SK-N-SH (cell line): ENCODE measurements around the gene PLEKHG2. TPM values are rescaled to one million over a fixed set of nuclear protein-coding genes. Genes with fewer than 3 reads are reported as not detected.

Experiments used
- CTCF ChIA-PET: fragments of 300-600, 350-600 bp; formaldehyde crosslinking; extraction: SDS; loops from one replicate; lab custom pipeline; 2021; lab: Yijun Ruan, JAX
- POLR2A ChIA-PET: fragments of 350-600 bp; sonication (Branson Sonifier 250); formaldehyde crosslinking; extraction: SDS; loops from one replicate; lab custom pipeline; 2020; ENCODE audit warnings: antibody characterized with exemption, inconsistent platforms; lab: Yijun Ruan, JAX
- DNase-seq: peaks from one replicate; pipeline ENCODE4 v3.0.0; 2012
- H2AFZ ChIP-seq: fragments of 200-600 bp; sonication (generic); 2 replicates; pipeline ENCODE4 v1.8.1; 2016; ENCODE audit warnings: antibody characterized with exemption, mild to moderate bottlenecking, low read depth
- H3F3A ChIP-seq: fragments of 200-600 bp; sonication (generic); replicated peaks from 2 replicates; pipeline ENCODE3; 2016; ENCODE audit warnings: antibody characterized with exemption, mild to moderate bottlenecking; ENCODE audit not compliant: insufficient read depth
- H3K27ac ChIP-seq, 2 experiments: fragments of 200-500 bp in 1 of 2; fragments of 200-600 bp in 1 of 2; sonication (Bioruptor generic) in 1 of 2; sonication (generic), shearing (Covaris generic) in 1 of 2; 2 replicates each; pipeline versions ENCODE4 v1.5.1 to v1.6.1; 2014 to 2016; ENCODE audit warnings: low read depth in 2 of 2, inconsistent platforms in 1 of 2, low read length in 1 of 2, mild to moderate bottlenecking in 1 of 2, mixed read lengths in 1 of 2
- H3K27me3 ChIP-seq: fragments of 200-600 bp; sonication (generic), shearing (Covaris generic); 2 replicates; pipeline ENCODE4 v1.6.1; 2016; ENCODE audit warnings: mixed run types; ENCODE audit not compliant: insufficient read depth
- H3K36me3 ChIP-seq, 2 experiments: fragments of 200-500 bp in 1 of 2; fragments of 200-600 bp in 1 of 2; sonication (Bioruptor generic) in 1 of 2; sonication (generic) in 1 of 2; replicated peaks in 1 of 2; 2 replicates each; pipeline versions ENCODE3 to v1.5.1; 2014 to 2016; ENCODE audit warnings: low read length in 1 of 2, mild to moderate bottlenecking in 1 of 2; ENCODE audit not compliant: insufficient read depth in 2 of 2, control insufficient read depth in 1 of 2
- H3K4me1 ChIP-seq, 2 experiments: fragments of 200-500 bp in 1 of 2; fragments of 200-600 bp in 1 of 2; sonication (Bioruptor generic) in 1 of 2; sonication (generic), shearing (Covaris generic) in 1 of 2; 2 replicates each; pipeline versions ENCODE4 v1.5.1 to v1.6.1; 2014 to 2016; ENCODE audit warnings: low read depth in 1 of 2, low read length in 1 of 2, mixed run types in 1 of 2; ENCODE audit not compliant: insufficient read depth in 2 of 2, control insufficient read depth in 1 of 2
- H3K4me2 ChIP-seq: fragments of 200-600 bp; sonication (generic), shearing (Covaris generic); 2 replicates; pipeline ENCODE4 v1.6.1; 2017; ENCODE audit warnings: mixed run types
- H3K4me3 ChIP-seq, 2 experiments: fragments of 200-500 bp in 1 of 2; fragments of 200-600 bp in 1 of 2; sonication (Bioruptor generic) in 1 of 2; sonication (generic), shearing (Covaris generic) in 1 of 2; 2 replicates each; pipeline versions ENCODE4 v1.5.1 to v1.8.1; 2014 to 2016; ENCODE audit warnings: low read depth in 2 of 2, inconsistent platforms in 1 of 2, low read length in 1 of 2, mild to moderate bottlenecking in 1 of 2, mixed read lengths in 1 of 2, moderate library complexity in 1 of 2
- H3K79me2 ChIP-seq: fragments of 200-600 bp; sonication (generic); 2 replicates; pipeline ENCODE4 v1.8.1; 2017; ENCODE audit warnings: mild to moderate bottlenecking; ENCODE audit not compliant: insufficient read depth
- H3K9ac ChIP-seq: fragments of 200-600 bp; sonication (generic); 2 replicates; pipeline ENCODE4 v1.6.1; 2017; ENCODE audit warnings: mixed run types
- H3K9me2 ChIP-seq: fragments of 200-600 bp; sonication (generic); 2 replicates; pipeline ENCODE4 v1.6.1; 2017; ENCODE audit warnings: mixed run types
- H3K9me3 ChIP-seq: fragments of 200-600 bp; sonication (generic); 2 replicates; pipeline ENCODE4 v1.6.1; 2017; ENCODE audit warnings: mixed run types, mild to moderate bottlenecking, moderate library complexity
- H4K20me1 ChIP-seq: fragments of 200-600 bp; sonication (generic); 2 replicates; pipeline ENCODE4 v1.6.1; 2017; ENCODE audit warnings: mild to moderate bottlenecking, mixed run types; ENCODE audit not compliant: insufficient read depth
- CHD2 ChIP-seq: fragments of 150-350 bp; IDR thresholded peaks from 2 replicates; pipeline ENCODE4 v1.6.1; 2018; ENCODE audit warnings: low read length; ENCODE audit not compliant: partially characterized antibody
- ELF1 ChIP-seq: IDR thresholded peaks from 2 replicates; pipeline ENCODE4 v1.4.0; 2012
- EP300 ChIP-seq, 2 experiments: IDR thresholded peaks; 2 replicates each; pipeline versions ENCODE4 v1.4.0 to v1.6.1; 2012; ENCODE audit warnings: borderline replicate concordance in 1 of 2, low read depth in 1 of 2, low read length in 1 of 2
- EZH2phosphoT487 ChIP-seq: fragments of 200-600 bp; sonication (generic); IDR thresholded peaks from 2 replicates; pipeline ENCODE4 v1.6.1; 2017; ENCODE audit warnings: low read depth, mixed run types, mild to moderate bottlenecking, antibody characterized with exemption, moderate library complexity, borderline replicate concordance
- FOSL2 ChIP-seq: IDR thresholded peaks from 2 replicates; pipeline ENCODE4 v1.4.0; 2012; ENCODE audit warnings: low read depth, mild to moderate bottlenecking, moderate library complexity, borderline replicate concordance
- FOXJ3 ChIP-seq: sonication (generic); formaldehyde crosslinking; IDR thresholded peaks from 2 replicates; pipeline ENCODE4 v1.5.1; 2020; ENCODE audit warnings: mild to moderate bottlenecking, missing genetic modification reagents
- GABPA ChIP-seq: IDR thresholded peaks from 2 replicates; pipeline ENCODE4 v1.4.0; 2012; ENCODE audit warnings: low read depth, mild to moderate bottlenecking
- PBX3 ChIP-seq: IDR thresholded peaks from 2 replicates; pipeline ENCODE4; 2012
- RCOR1 ChIP-seq: fragments of 150-350 bp; IDR thresholded peaks from 2 replicates; pipeline ENCODE4 v1.6.1; 2017; ENCODE audit warnings: antibody characterized with exemption, low read length
- REST ChIP-seq: IDR thresholded peaks from 2 replicates; pipeline ENCODE4 v1.6.1; 2012; ENCODE audit warnings: mild to moderate bottlenecking, low read depth, low read length, moderate library complexity
- RFX5 ChIP-seq: IDR thresholded peaks from 2 replicates; pipeline ENCODE4 v1.6.1; 2012; ENCODE audit warnings: mild to moderate bottlenecking, improper control_type of control experiment, low read length
- TAF1 ChIP-seq: IDR thresholded peaks from 2 replicates; pipeline ENCODE4 v1.6.1; 2012; ENCODE audit warnings: low read depth, mild to moderate bottlenecking, low read length, moderate library complexity, borderline replicate concordance
- TCF12 ChIP-seq: IDR thresholded peaks from 2 replicates; pipeline ENCODE4 v1.4.0; 2012
- WGBS: methylation state at CpG from one replicate; pipeline ENCODE4 v1.1.6; 2017; ENCODE audit warnings: low lambda C conversion rate; 5-methylcytosine and 5-hydroxymethylcytosine counted together
- polyA plus RNA-seq, 3 experiments: library from polyadenylated mRNA; depleted of rRNA; stranded (reverse); fragments of >200 nt; gene quantifications; 2 replicates each; pipeline ENCODE4 v1.2.3, GENCODE V29; 2012

PLEKHG2 gene
- polyA plus RNA-seq, 1 of the 3 experiments (the other 2 are of a cell fraction), result 13.6 TPM

GRCh38 chr19:39469567-39469966, 57.1 kb downstream of the PLEKHG2 start:
- Histone ChIP-seq H3K4me2 (no peak overlapping the region), H3K9me3 (no peaks in the 10 kb centered on the region), H2AFZ (no peak overlapping the region), H4K20me1 (no peaks in the 10 kb centered on the region), H3K9me2 (no peaks in the 10 kb centered on the region), H3K36me3 (peaks cover 12 to 88% of the 10 kb centered on the region in 2 experiments), H3F3A (no peaks in the 10 kb centered on the region), H3K27me3 (no peaks in the 10 kb centered on the region), H3K9ac (no peak overlapping the region), H3K4me1 (no peaks in the 10 kb centered on the region), H3K27ac (no peak overlapping the region), H3K4me3 (no peak overlapping the region), H3K79me2 (no peaks in the 10 kb centered on the region; the same call in 1 of the 2 replicates)
- no peak for DNase-seq
- ChIA-PET POLR2A (interaction anchor here (1.2 kb wide), 1 partner anchor 24 kb away, joined by 3 read pairs; the partner anchor contains the start of gene SUPT5H), CTCF (interaction anchor here (5.6 kb wide), 1 partner anchor 64 kb away, joined by 22 read pairs; the partner anchor contains the start of gene EID2B)
- TF ChIP-seq REST (no peak), FOSL2 (no peak), FOXJ3 (CRISPR knock-in tag) (no peak), ELF1 (no peak), GABPA (no peak), CHD2 (no peak), TAF1 (no peak), PBX3 (no peak), RFX5 (no peak), RCOR1 (no peak), TCF12 (no peak), EP300 (IDR thresholded peaks at IDR 0.05; ENCODE audit: borderline replicate concordance in 1 of 2, low read depth in 1 of 2, low read length in 1 of 2) (no peak), EZH2phosphoT487 (no peak)
- 87% methylated on average over 6 of the region's 6 CpGs for WGBS
